Stimulated activated naive CD8-positive, alpha-beta T cell treated with anti-CD3 and anti-CD28 coated beads, Interleukin-15, amount 100 ng/mL, for 72 hours (primary cell): Measurements from ENCODE around the gene NR5A2.
"Not testable (repeated sequence)": the region's sequence is repeated elsewhere in the genome, so short reads cannot be mapped to it uniquely, and the experiment has no call there.

Experiments used
- ATAC-seq: fragments of 150-1000 bp; cut with Tn5 transposase; 2 replicates; pipeline ENCODE4 v1.10.0; 2021; ENCODE audit warnings: mild to moderate bottlenecking, moderate library complexity
- DNase-seq, 2 donors: peaks; one replicate each; pipeline ENCODE4 v3.0.0; 2021 to 2022
- H3K27ac Mint-ChIP-seq, 2 donors: one replicate each; pipeline ENCODE4 v1.8.0; 2022; ENCODE audit warnings: mild to moderate bottlenecking in 2 of 2, mixed read lengths in 2 of 2, moderate library complexity in 2 of 2
- H3K27me3 Mint-ChIP-seq: one replicate; pipeline ENCODE4 v1.8.0; 2022; ENCODE audit warnings: mixed read lengths
- H3K4me1 Mint-ChIP-seq: one replicate; pipeline ENCODE4 v1.8.0; 2022; ENCODE audit warnings: mild to moderate bottlenecking, mixed read lengths
- H3K4me3 Mint-ChIP-seq, 2 donors: one replicate each; pipeline ENCODE4 v1.8.0; 2022; ENCODE audit warnings: mild to moderate bottlenecking in 2 of 2, mixed read lengths in 2 of 2, moderate library complexity in 1 of 2
- H3K9me3 Mint-ChIP-seq, 2 donors: one replicate each; pipeline ENCODE4 v1.8.0; 2022; ENCODE audit warnings: mixed read lengths in 2 of 2

The NR5A2 gene

DNA sequence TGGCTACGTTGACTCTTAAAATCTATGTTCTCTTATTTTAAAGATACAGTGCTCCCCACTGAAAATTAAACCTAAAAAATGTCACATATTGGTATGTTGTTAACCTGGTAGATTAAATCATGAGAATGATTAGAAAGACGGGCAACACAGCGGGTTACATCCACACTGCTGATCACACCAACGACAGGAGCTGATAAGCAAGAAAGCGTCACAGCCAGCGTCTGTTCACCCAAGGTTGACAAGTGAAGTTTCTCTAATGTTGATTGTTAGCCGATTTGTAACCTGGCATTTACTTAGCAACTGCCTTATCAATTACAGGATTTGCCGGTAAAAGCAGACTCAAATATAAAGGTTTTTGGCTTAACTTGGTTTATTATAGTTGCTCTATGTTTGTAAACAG is 149.3 kb downstream of the NR5A2 start:
- peaks cover 11% of the 10 kb centered on the region for H3K27me3 Mint-ChIP-seq
- no peak overlapping the region for H3K4me3 Mint-ChIP-seq
- no peaks in the 10 kb centered on the region for H3K4me1 Mint-ChIP-seq
- ATAC-seq (no peak), DNase-seq (no peak)
- no peaks in the 10 kb centered on the region for H3K9me3 Mint-ChIP-seq
- no peak overlapping the region for H3K27ac Mint-ChIP-seq

DNA sequence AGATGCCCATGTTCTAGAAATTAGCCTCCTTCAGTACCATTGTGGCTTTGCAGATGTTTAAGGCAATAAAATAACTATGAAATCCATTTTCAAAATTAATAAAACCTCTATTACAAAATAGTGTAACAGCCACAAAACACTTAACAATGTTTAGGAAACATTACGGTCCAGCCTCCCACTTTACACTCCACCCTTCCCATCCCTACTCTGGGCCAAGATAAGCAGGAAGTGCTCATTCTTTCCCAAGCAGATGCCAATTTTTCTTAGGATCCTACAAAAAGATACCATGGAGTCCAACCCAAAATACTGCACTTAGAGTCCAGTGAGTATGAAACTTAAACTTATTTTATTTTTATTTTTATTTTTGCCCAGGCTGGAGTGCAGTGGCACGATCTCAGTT is 150.8 kb downstream of the NR5A2 start:
- DNase-seq, result no peak

DNA sequence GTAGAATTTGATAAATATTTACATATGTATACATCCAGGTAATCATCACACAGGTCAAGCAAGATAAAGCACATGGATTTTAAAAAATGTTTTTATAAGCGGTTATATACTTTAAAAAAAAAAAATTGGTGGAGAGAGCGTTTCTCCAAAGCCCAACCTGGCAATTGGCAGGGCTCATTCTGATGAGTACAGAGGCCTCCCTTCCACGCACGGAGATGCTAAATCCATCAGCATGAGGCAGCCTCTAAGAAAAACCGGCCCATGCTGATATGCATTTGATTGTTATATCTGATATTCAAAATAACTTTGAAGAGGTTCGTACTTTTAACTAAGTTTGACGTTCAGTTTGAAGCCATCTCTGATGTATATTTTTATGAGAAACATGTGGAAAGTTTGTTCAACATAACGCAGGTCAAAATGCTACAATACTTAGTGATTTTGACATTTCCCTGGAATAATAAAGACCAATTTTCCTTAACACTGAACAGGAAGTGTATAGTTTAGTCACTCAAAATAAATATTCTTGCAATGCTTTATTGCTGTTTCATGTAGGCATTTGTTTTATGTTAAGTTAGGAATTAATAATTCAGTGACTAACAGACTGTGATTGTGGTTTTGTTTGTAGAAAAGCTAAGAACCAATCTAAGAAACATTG is 151.7 kb downstream of the NR5A2 start:
- no peak overlapping the region for H3K4me3 Mint-ChIP-seq
- no peak overlapping the region for H3K27ac Mint-ChIP-seq
- H3K4me1 Mint-ChIP-seq, result peaks cover 3% of the 10 kb centered on the region

More for the DNA sequence above, 150.8 kb downstream of the NR5A2 start:
- peaks cover 11% of the 10 kb centered on the region for H3K27me3 Mint-ChIP-seq
- no peak overlapping the region for H3K27ac Mint-ChIP-seq
- no peak for ATAC-seq
- H3K4me3 Mint-ChIP-seq, result no peak overlapping the region
- no peaks in the 10 kb centered on the region for H3K9me3 Mint-ChIP-seq
- H3K4me1 Mint-ChIP-seq, result no peaks in the 10 kb centered on the region

DNA sequence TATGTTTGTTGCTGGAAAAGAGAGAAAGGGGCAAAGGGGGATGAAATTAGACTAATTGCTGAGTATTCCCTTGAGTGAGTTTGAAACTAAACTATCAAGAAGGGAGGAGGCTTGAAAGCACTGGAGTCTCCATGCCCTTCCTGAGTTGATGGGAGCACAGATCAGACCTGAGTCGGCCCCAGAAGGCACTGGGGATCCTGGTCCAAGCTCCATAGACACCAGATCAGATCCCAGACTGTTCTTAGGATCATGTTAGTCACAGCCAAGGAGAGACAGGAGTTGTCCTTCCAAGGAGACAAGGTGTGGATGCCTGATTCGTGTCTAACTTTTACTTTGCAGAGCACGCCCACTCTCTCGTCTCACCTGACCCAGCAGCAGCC is 152.3 kb downstream of the NR5A2 start:
- no peak for DNase-seq
- H3K27me3 Mint-ChIP-seq, result peaks cover 11% of the 10 kb centered on the region
- no peaks in the 10 kb centered on the region for H3K9me3 Mint-ChIP-seq
- ATAC-seq, result no peak
- no peak overlapping the region for H3K4me3 Mint-ChIP-seq
- H3K27ac Mint-ChIP-seq, result no peak overlapping the region
- H3K4me1 Mint-ChIP-seq, result peaks cover 6% of the 10 kb centered on the region

More for the DNA sequence above, 151.7 kb downstream of the NR5A2 start:
- DNase-seq (no peak), ATAC-seq (no peak)
- peaks cover 11% of the 10 kb centered on the region for H3K27me3 Mint-ChIP-seq
- H3K9me3 Mint-ChIP-seq, result no peaks in the 10 kb centered on the region

DNA sequence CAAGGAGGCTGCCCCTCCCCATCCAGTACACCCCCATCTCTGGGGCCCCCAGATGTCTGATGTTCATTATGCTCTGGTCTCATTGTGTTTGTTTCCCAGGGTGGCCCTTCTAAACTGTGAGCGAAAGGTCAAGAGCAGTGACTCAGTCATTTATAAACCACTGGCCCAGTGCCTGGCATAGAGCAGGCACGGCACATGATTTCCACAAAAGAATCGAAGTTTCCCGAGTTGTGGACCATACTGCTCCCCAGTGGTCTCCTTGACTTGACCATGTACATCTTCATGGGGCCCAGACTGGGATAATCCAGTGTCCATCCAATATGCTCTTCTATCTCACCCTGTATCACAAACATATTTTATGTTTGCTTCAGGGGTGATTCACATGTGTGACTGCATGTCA is 153.3 kb downstream of the NR5A2 start:
- ATAC-seq (no peak), DNase-seq (no peak)
- H3K4me1 Mint-ChIP-seq, result peaks cover 6% of the 10 kb centered on the region
- H3K27ac Mint-ChIP-seq, result no peak overlapping the region
- H3K27me3 Mint-ChIP-seq, result peaks cover 11% of the 10 kb centered on the region
- H3K4me3 Mint-ChIP-seq, result no peak overlapping the region
- H3K9me3 Mint-ChIP-seq, result peaks cover 0 to 4% of the 10 kb centered on the region in 2 donors

DNA sequence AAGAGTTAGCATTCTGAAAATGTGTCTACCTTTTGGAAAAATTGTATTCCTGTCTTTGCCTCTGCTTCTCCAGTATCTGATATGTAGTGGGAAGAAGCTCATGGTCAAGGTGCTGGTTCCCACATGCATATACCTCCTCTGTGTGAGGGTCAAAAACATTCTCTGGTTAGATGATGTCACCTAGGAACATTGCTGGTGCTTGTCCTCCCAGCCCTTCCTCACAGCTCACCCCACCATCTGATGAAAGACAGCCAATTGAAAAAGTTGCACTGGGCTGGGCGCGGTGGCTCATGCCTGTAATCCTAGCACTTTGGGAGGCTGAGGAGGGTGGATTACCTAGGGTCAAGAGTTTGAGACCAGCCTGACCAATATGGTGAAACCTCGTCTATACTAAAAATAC is 154.4 kb downstream of the NR5A2 start:
- peak overlapping the region in 1 of 2 donors; percentile 23 for H3K27ac Mint-ChIP-seq
- DNase-seq (no peak), ATAC-seq (no peak)
- H3K4me3 Mint-ChIP-seq, result no peak overlapping the region
- peaks cover 4 to 7% of the 10 kb centered on the region in 2 donors for H3K9me3 Mint-ChIP-seq
- peaks cover 11% of the 10 kb centered on the region for H3K27me3 Mint-ChIP-seq
- peaks cover 6% of the 10 kb centered on the region for H3K4me1 Mint-ChIP-seq

DNA sequence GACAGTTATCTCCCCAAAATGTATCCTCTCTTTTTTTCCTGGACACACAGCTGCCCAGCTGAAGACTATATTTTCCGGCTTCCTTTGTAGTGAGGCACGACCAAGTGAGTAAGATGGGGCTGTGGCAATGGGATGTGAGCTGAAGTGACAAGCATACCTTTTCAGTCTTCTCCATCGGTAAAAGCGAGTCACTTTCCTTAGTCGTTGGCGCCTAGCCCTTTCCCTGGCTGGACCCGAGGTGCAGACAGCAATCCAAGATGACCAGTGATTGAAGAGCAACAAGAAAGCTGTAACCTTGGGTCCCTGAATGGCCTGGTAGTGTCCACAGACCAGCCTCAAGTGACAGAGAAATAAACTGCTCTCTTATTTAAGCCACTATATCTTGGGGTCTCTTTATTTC is 155.2 kb downstream of the NR5A2 start:
- peaks cover 6% of the 10 kb centered on the region for H3K4me1 Mint-ChIP-seq
- ATAC-seq, result no peak
- peaks cover 4 to 7% of the 10 kb centered on the region in 2 donors for H3K9me3 Mint-ChIP-seq
- DNase-seq, result no peak
- H3K27me3 Mint-ChIP-seq, result peaks cover 11% of the 10 kb centered on the region
- no peak overlapping the region for H3K4me3 Mint-ChIP-seq
- peak overlapping the region in 1 of 2 donors; percentile 58 for H3K27ac Mint-ChIP-seq

DNA sequence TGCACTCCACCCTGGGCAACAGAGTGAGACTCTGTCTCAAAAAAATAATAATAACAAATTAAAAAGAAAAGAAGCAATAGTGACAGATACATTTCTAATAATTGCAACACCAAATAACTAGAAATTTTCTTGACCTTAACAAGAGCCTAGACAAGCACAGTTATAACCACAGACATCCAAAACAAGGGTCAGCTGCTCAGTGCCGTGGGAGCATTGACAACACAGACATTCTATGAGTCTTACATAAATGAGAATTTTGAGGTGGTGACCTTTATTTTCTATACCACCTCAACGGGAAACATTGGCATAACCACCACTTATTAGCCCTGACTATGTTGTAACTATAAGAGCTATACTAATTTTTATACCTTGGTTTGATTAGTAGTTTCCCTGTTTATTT is 156.1 kb downstream of the NR5A2 start:
- Mint-ChIP-seq H3K9me3 (peaks cover 4 to 7% of the 10 kb centered on the region in 2 donors), H3K4me3 (no peak overlapping the region), H3K27me3 (peaks cover 18% of the 10 kb centered on the region), H3K27ac (no peak overlapping the region), H3K4me1 (peaks cover 6% of the 10 kb centered on the region)
- ATAC-seq (no peak), DNase-seq (no peak)

DNA sequence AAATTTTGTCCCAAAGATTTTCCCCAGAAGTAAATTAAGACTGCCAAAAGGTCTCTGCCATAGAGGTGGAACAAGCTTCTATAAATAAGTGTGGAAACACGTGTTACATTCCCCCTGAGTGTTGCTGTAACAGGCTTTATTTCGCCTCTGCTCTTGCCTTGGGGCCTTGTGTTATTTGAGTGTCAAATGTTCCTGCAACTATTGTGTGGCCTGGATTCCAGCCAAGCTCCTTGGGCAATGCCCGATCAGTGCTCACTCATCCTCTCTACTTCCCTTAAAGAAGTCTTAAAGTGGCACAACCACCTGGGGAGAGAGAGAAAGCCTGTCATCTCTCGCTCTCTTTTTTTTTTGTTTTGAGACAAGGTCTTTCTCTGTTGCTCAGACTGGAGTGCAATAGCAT is 156.7 kb downstream of the NR5A2 start:
- DNase-seq (no peak), ATAC-seq (no peak)
- no peak overlapping the region for H3K27ac Mint-ChIP-seq
- peaks cover 6% of the 10 kb centered on the region for H3K4me1 Mint-ChIP-seq
- no peak overlapping the region for H3K4me3 Mint-ChIP-seq
- H3K9me3 Mint-ChIP-seq, result peaks cover 4 to 7% of the 10 kb centered on the region in 2 donors
- peaks cover 19% of the 10 kb centered on the region for H3K27me3 Mint-ChIP-seq

DNA sequence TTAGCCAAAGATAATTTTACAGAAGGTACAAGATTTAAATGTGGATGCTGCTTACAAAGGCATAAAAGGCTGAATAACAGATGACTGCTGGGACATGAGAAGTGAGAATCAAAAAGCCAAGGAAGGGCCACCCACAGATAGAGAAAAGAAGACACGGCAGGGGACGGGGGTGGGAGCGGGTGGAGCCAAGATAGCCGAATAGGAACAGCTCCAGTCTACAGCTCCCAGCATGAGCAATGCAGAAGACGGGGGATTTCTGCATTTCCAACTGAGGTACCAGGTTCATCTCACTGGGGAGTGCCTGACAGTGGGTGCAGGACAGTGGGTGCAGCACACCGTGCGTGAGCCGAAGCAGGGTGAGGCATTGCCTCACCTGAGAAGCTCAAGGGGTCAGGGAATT is 157.7 kb downstream of the NR5A2 start:
- H3K4me3 Mint-ChIP-seq, H3K9me3 Mint-ChIP-seq, H3K4me1 Mint-ChIP-seq, ATAC-seq, DNase-seq, H3K27ac Mint-ChIP-seq: not testable (repeated sequence)
- peaks cover 17% of the 10 kb centered on the region for H3K27me3 Mint-ChIP-seq

DNA sequence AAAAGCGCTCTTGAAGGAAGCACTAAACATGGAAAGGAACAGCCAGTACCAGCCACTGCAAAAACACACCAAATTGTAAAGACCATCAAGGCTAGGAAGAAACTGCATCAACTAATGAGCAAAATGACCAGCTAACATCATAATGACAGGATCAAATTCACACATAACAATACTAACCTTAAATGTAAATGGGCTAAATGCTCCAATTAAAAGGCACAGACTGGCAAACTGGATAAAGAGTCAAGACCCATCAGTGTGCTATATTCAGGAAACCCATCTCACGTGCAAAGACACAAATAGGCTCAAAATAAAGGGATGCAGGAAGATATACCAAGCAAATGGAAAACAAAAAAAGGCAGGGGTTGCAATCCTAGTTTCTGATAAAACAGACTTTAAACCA is 159.8 kb downstream of the NR5A2 start:
- not testable (repeated sequence) for H3K9me3 Mint-ChIP-seq, H3K27me3 Mint-ChIP-seq, H3K4me3 Mint-ChIP-seq, ATAC-seq, DNase-seq, H3K4me1 Mint-ChIP-seq
- peak overlapping the region in 1 of 2 donors; percentile 15 for H3K27ac Mint-ChIP-seq

DNA sequence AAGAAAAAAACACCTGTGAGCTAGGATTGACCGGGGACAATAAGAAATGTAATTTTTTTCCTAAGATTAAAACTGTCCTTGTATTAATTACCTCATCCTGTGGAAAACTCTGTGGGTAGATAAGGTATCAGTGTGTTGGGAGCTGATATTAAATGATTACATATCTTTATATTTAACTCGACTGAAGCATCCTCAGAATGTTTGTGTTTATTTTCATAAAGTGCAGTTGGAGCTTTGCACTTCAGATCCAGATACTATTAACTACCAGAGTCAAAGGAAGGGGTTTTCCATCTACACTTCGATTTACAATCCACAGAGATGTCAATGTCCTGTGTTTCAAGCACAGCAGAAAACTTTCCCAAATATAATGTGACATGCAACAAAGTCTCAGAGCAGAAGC is 164.5 kb downstream of the NR5A2 start:
- Mint-ChIP-seq H3K27me3 (peaks cover 7% of the 10 kb centered on the region), H3K9me3 (no peaks in the 10 kb centered on the region), H3K4me3 (no peak overlapping the region), H3K27ac (no peak overlapping the region), H3K4me1 (no peaks in the 10 kb centered on the region)
- DNase-seq (no peak), ATAC-seq (no peak)

DNA sequence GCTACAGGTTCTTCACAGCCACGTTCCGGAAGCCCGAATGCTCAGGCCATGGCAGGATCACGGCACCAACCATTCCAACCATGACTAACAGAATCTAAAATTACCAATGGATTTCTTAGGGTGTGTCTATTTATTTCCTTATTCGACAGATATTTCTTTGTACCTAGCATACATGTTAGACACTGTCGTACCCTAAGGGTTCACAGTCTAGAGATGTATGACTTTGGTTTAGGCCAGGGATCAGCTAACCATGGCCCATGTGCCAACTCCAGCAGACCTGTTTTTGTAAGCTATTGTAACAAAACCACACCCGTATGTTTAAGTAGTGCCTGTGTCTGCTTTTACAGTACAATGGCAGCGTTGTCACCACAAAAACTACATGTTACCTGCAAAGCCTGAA is 167.0 kb downstream of the NR5A2 start:
- peaks cover 13% of the 10 kb centered on the region for H3K27me3 Mint-ChIP-seq
- DNase-seq (no peak), ATAC-seq (no peak)
- H3K27ac Mint-ChIP-seq, result no peak overlapping the region
- no peaks in the 10 kb centered on the region for H3K4me1 Mint-ChIP-seq
- no peak overlapping the region for H3K4me3 Mint-ChIP-seq
- H3K9me3 Mint-ChIP-seq, result no peaks in the 10 kb centered on the region

DNA sequence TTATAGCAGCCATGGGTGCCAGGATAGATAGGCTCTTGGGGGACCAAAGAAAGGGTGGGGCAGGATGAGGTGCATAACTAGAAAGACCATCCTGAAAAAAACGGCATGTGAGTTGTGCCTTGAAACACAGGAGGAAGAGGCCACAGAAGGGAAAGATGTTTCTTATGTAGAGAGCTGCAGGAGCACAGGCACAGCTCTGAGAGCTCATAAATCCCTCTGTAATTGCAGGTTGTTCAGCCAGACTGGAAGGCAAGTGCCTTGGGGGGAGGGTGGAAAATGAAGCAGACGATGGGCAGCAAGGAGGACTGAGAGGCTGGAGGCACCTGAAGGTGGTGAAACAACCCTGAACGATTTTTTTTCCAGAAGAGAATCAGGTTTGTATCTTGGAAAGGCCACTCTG is 170.7 kb downstream of the NR5A2 start:
- H3K27ac Mint-ChIP-seq, result no peak overlapping the region
- peaks cover 20% of the 10 kb centered on the region for H3K27me3 Mint-ChIP-seq
- ATAC-seq (no peak), DNase-seq (no peak)
- H3K4me1 Mint-ChIP-seq, result no peaks in the 10 kb centered on the region
- H3K9me3 Mint-ChIP-seq, result peaks cover 0 to 11% of the 10 kb centered on the region in 2 donors
- no peak overlapping the region for H3K4me3 Mint-ChIP-seq

DNA sequence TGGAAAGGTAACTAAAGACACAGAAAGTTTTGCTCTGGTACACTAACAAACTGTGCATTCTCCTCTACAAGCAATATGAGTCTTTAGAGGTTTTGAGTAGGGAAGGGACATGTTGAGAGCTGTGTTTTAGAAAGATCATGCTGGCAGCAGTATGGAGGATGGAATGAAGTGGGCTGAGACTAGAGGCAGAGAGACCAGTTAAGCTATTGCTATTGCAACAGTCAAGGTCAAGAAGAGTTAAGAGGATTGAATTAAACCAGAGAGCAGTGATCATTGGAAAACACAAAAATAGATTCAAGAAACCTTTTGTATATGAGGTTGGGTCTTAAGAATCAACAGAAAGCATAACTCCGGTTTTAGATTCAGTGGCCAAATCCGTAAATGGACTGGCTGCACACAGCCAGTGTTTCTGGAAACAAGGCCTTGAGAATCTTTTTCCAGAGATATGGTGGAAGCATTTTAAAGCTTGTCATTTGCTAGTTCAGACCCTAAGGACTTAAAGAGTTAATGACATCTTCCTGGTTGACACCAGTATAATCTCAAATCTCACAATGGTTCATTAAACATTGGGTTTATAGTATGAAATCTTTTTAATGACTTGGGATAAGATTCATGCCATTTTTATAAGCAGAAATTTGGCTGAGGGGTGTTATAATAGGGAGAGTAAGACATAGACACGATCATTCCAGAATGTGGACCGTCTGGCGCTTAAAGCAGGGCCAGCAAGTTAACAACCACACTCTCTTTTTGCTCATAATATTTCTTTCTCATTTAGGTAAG is 177.9 kb downstream of the NR5A2 start:
- no peak for DNase-seq
- H3K27me3 Mint-ChIP-seq, result peaks cover 13% of the 10 kb centered on the region
- peaks cover 0 to 11% of the 10 kb centered on the region in 2 donors for H3K9me3 Mint-ChIP-seq
- H3K4me3 Mint-ChIP-seq, result no peak overlapping the region
- ATAC-seq, result no peak
- no peaks in the 10 kb centered on the region for H3K4me1 Mint-ChIP-seq
- H3K27ac Mint-ChIP-seq, result peak overlapping the region in 1 of 2 donors; percentile 1

DNA sequence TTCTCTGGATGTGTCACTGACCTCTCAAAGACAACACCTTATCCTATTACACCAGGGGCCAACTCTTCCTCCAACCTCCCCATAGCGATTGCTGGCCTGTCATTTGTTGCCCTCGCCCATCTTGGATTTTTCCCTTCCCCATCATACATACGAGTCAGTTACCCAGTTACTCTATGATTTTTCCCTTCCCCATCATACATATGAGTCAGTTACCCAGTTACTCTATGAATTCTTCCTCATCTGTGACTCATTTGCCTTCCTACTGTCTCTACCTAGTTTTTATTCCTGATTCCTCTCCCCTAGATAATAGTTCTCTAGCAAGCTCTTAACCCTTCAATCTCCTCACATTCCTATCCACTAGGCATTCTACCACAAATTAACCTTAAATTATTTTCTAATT is 178.8 kb downstream of the NR5A2 start:
- H3K4me3 Mint-ChIP-seq, result no peak overlapping the region
- H3K27me3 Mint-ChIP-seq, result peaks cover 10% of the 10 kb centered on the region
- no peak overlapping the region for H3K27ac Mint-ChIP-seq
- no peak for DNase-seq
- no peaks in the 10 kb centered on the region for H3K4me1 Mint-ChIP-seq
- peaks cover 0 to 11% of the 10 kb centered on the region in 2 donors for H3K9me3 Mint-ChIP-seq
- ATAC-seq, result no peak
